GM21526 (cell line): Measurements from ENCODE around the gene CDK5RAP2.

Experiments used
- ATAC-seq: cut with Tn5 transposase; IDR thresholded peaks from one replicate; pipeline ENCODE4 v1.9.1; 2021; ENCODE audit warnings: moderate library complexity; ENCODE audit not compliant: unreplicated experiment, low FRiP score

CDK5RAP2 gene

GRCh38 chr9:120441426-120442307 is 138.3 kb downstream of the CDK5RAP2 start:
- no peak for ATAC-seq

- ATAC-seq = no peak
Observed at GRCh38 chr9:120440791-120441190, 139.2 kb downstream of the CDK5RAP2 start.

GRCh38 chr9:120439926-120440325 is 140.0 kb downstream of the CDK5RAP2 start:
- no peak for ATAC-seq

- ATAC-seq = no peak
Observed at GRCh38 chr9:120438836-120439546, 141.0 kb downstream of the CDK5RAP2 start.

- no peak for ATAC-seq
Observed at GRCh38 chr9:120438111-120438510, 141.9 kb downstream of the CDK5RAP2 start.

GRCh38 chr9:120436983-120437475 is 142.9 kb downstream of the CDK5RAP2 start:
- no peak for ATAC-seq

- no peak for ATAC-seq
Observed at GRCh38 chr9:120436446-120436845, 143.5 kb downstream of the CDK5RAP2 start.

GRCh38 chr9:120435091-120435490 is 144.9 kb downstream of the CDK5RAP2 start:
- no peak for ATAC-seq

- ATAC-seq = no peak
Observed at GRCh38 chr9:120434532-120434931, 145.4 kb downstream of the CDK5RAP2 start.

GRCh38 chr9:120433701-120434100 is 146.3 kb downstream of the CDK5RAP2 start:
- ATAC-seq = no peak

- no peak for ATAC-seq
Observed at GRCh38 chr9:120432600-120432999, 147.4 kb downstream of the CDK5RAP2 start.

GRCh38 chr9:120431268-120431667 is 148.7 kb downstream of the CDK5RAP2 start:
- ATAC-seq = no peak

- ATAC-seq = no peak
Observed at GRCh38 chr9:120424248-120424647, 155.7 kb downstream of the CDK5RAP2 start.

GRCh38 chr9:120423812-120424211 is 156.2 kb downstream of the CDK5RAP2 start:
- ATAC-seq = no peak

- ATAC-seq = no peak
Observed at GRCh38 chr9:120421977-120422376, 158.0 kb downstream of the CDK5RAP2 start.

GRCh38 chr9:120418315-120418714 is 161.7 kb downstream of the CDK5RAP2 start:
- no peak for ATAC-seq

GRCh38 chr9:120416781-120417427 is 163.1 kb downstream of the CDK5RAP2 start:
- no peak for ATAC-seq

GRCh38 chr9:120413121-120414048 is 166.6 kb downstream of the CDK5RAP2 start:
- ATAC-seq = no peak

- no peak for ATAC-seq
Observed at GRCh38 chr9:120412425-120412951, 167.5 kb downstream of the CDK5RAP2 start.
